Measurements from ENCODE around the gene NCAM1.
"Not testable (repeated sequence)": the region's sequence is repeated elsewhere in the genome, so short reads cannot be mapped to it uniquely, and the experiment has no call there.

The NCAM1 gene

GRCh38 chr11:112961146-112961668 lies at the start of gene NCAM1:
NCAM1 (plus strand) TSS chr11:112961420.
- ChIA-PET CTCF (no interaction called here), POLR2A (no interaction called here)
- no peak for TF ChIP-seq CTCF (IDR thresholded peaks at IDR 0.05; ENCODE audit: control extremely low read depth, extremely low read depth, low read depth, missing control alignments)
- peak; percentile 15 for DNase-seq (ENCODE audit: extremely low spot score)

- DNase-seq (ENCODE audit: extremely low spot score), result no peak
- ChIA-PET POLR2A (no interaction called here), CTCF (no interaction called here)
- TF ChIP-seq CTCF (IDR thresholded peaks at IDR 0.05; ENCODE audit: control extremely low read depth, extremely low read depth, low read depth, missing control alignments), result no peak
Measured at GRCh38 chr11:112922606-112923005, 38.6 kb upstream of the NCAM1 start.

GRCh38 chr11:112924836-112925235 lies 36.4 kb upstream of the NCAM1 start:
- CTCF ChIA-PET; DNase-seq (ENCODE audit: extremely low spot score); POLR2A ChIA-PET: not testable (repeated sequence)

GRCh38 chr11:112925516-112926310 lies 35.5 kb upstream of the NCAM1 start:
- CTCF ChIA-PET, result interaction anchor here (1.2 kb wide), 1 partner anchor 8 kb away, joined by 3 read pairs; no protein-coding TSS in a partner anchor
- POLR2A ChIA-PET, result no interaction called here
- no peak for TF ChIP-seq CTCF (IDR thresholded peaks at IDR 0.05; ENCODE audit: control extremely low read depth, extremely low read depth, low read depth, missing control alignments)
- no peak for DNase-seq (ENCODE audit: extremely low spot score)

- ChIA-PET CTCF (no interaction called here), POLR2A (no interaction called here)
- no peak for TF ChIP-seq CTCF (IDR thresholded peaks at IDR 0.05; ENCODE audit: control extremely low read depth, extremely low read depth, low read depth, missing control alignments)
- DNase-seq (ENCODE audit: extremely low spot score), result no peak
Measured at GRCh38 chr11:112928136-112928535, 33.1 kb upstream of the NCAM1 start.

GRCh38 chr11:112929432-112929831 lies 31.8 kb upstream of the NCAM1 start:
- ChIA-PET POLR2A (no interaction called here), CTCF (no interaction called here)
- no peak for TF ChIP-seq CTCF (IDR thresholded peaks at IDR 0.05; ENCODE audit: control extremely low read depth, extremely low read depth, low read depth, missing control alignments)
- no peak for DNase-seq (ENCODE audit: extremely low spot score)

- POLR2A ChIA-PET, result no interaction called here
- CTCF ChIA-PET, result interaction anchor here (0.8 kb wide), 1 partner anchor 12 kb away, joined by 3 read pairs; no protein-coding TSS in a partner anchor
- TF ChIP-seq CTCF (IDR thresholded peaks at IDR 0.05; ENCODE audit: control extremely low read depth, extremely low read depth, low read depth, missing control alignments), result no peak
Measured at GRCh38 chr11:112931703-112932102, 29.5 kb upstream of the NCAM1 start.

More at GRCh38 chr11:112931703-112932102, 29.5 kb upstream of the NCAM1 start:
- no peak for DNase-seq (ENCODE audit: extremely low spot score)

All from GM10248 (cell line).